HUES6 (cell line): ENCODE data around the gene SCAMP4.

Source experiments
- H3K27ac ChIP-seq: 2 replicates; pipeline ENCODE4 v1.7.0; 2013; ENCODE audit warnings: low read depth, mild to moderate bottlenecking, low read length, inconsistent platforms
- H3K27me3 ChIP-seq: 2 replicates; pipeline ENCODE4 v1.6.1; 2013; ENCODE audit warnings: low read length; ENCODE audit not compliant: control insufficient read depth, insufficient read depth
- H3K36me3 ChIP-seq: 2 replicates; pipeline ENCODE4 v1.6.1; 2013; ENCODE audit warnings: low read length; ENCODE audit not compliant: control insufficient read depth, insufficient read depth
- H3K4me1 ChIP-seq: 2 replicates; pipeline ENCODE4 v1.6.1; 2013; ENCODE audit warnings: low read length; ENCODE audit not compliant: control insufficient read depth, insufficient read depth
- H3K4me3 ChIP-seq: 2 replicates; pipeline ENCODE4 v1.5.1; 2013; ENCODE audit warnings: low read depth, low read length
- H3K9ac ChIP-seq: one replicate; pipeline ENCODE4 v1.6.1; 2013; ENCODE audit warnings: mild to moderate bottlenecking, low read length
- H3K9me3 ChIP-seq: 2 replicates; pipeline ENCODE4 v1.6.1; 2013; ENCODE audit warnings: low read depth, low read length; ENCODE audit not compliant: control insufficient read depth, insufficient read depth

SCAMP4 gene

DNA sequence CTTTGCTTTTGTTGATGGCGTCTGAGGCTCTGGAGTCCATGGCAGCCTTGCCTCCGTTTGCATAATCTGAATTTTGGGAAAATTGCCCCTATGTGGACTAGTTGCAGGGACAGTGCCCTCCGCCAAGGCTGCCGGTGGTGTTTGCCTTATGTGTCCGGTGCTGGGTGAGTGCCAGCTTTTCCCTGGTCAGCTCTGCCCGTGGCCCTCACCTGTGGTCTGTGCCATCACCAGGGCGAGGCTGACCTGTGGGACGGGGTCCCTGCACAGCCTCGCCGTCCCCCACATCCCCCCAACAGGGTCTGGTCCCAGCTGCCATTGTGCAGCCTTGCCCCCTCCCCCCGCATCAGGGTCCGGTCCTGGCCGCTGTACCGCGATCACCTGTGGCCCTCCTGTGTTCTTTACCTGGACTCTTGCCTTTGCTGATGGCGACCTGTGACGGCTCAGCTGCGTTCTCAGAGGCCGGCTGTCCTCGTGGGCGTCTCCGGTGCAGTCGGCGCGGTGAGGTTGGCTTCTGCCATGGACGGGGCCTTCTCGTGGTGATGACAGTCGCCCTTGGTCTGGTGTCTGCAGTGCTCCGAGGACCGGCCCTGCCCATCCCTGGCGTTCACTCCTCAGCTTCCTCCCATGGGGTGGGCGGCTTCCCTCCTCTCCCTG lies 48.4 kb downstream of the SCAMP4 start:
- no peak overlapping the region for H3K9ac ChIP-seq

DNA sequence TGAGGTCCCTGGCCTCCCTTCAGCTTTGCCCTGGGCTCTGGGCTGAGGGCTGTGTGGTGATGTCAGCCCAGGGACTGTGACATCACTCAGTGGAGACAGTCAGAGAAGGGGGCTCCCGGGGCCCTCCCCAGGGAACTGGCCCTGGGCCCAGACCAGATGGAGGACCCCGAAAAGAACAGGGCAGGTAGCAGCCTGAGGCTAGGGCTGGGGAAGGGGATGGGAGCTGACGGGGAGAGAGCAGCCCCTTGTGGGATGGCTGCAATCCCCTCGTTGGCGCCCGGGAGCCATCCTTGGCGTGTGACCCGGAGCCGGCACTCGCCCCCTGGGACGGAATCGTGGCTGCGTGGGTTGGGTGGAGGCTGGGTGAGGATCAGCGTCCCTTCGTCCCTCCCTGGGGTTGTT lies 49.3 kb downstream of the SCAMP4 start:
- Histone ChIP-seq H3K27me3 (no peaks in the 10 kb centered on the region), H3K9me3 (no peaks in the 10 kb centered on the region), H3K4me1 (0 out of 2 replicates have a peak, but pooled peaks cover 3% of the 10 kb centered on the region)

More for the DNA sequence above, 48.4 kb downstream of the SCAMP4 start:
- H3K36me3 ChIP-seq: peaks cover 24% of the 10 kb centered on the region
- no peak overlapping the region for H3K27ac ChIP-seq
- H3K4me3 ChIP-seq: no peak overlapping the region
- 0 out of 2 replicates have a peak, but pooled peaks cover 3% of the 10 kb centered on the region for H3K4me1 ChIP-seq
- H3K27me3 ChIP-seq: no peaks in the 10 kb centered on the region
- no peaks in the 10 kb centered on the region for H3K9me3 ChIP-seq

DNA sequence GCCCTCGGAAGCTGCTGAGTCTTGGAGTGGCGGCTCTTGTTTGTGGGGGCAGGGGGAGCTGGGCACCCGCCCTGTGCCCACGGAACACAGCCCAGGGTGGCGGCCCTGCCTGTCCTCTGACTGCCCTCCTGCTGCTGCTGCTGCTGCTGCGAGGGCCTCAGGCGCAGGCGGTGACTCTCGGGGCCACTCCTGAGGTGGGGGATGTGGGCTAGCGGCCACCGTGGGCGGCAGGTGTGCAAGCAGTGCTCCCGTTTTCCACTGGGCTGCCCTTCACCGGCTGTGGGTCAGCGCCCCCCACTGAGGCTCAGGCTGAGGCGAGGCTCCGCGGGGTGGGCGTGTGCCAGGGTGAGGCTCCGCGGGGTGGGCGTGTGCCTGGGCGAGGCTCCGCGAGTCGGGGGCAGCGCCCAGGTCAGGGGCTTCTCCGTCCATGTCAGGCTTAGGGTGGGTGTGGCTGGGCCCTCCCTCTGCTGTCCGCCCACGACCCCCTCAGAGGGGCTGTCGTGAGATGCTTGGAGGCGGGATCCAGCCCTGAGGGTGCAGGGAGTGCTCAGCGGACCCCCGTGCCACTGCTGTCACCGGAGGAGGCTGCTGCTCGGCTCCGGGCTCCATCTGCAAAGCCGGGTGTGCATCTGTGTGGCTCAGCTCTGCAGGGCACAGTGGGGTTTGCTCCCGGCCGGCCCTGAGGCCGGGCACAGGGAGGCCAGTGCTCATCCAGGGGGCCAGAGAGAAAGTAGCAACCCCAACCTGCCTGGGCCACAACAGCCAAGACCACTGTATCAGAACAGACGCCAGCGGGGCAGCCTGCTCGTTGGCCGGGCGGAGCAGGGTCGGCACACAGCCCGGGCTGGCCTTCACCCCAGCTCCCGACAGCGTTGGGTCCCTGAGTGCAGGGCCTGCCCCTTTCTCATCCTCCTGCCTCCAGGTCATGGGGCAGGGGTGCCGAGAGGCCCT lies 50.2 kb downstream of the SCAMP4 start:
- H3K36me3 ChIP-seq: peaks cover 14% of the 10 kb centered on the region
- no peak overlapping the region for H3K4me3 ChIP-seq
- H3K9me3 ChIP-seq: no peaks in the 10 kb centered on the region
- no peak overlapping the region for H3K9ac ChIP-seq
- H3K27ac ChIP-seq: peak overlapping the region; percentile 19; the same call in 1 of the 2 replicates
- H3K27me3 ChIP-seq: no peaks in the 10 kb centered on the region
- H3K4me1 ChIP-seq: 0 out of 2 replicates have a peak, but pooled peaks cover 3% of the 10 kb centered on the region

More for the DNA sequence above, 49.3 kb downstream of the SCAMP4 start:
- H3K27ac ChIP-seq: peak overlapping the region; percentile 19; the same call in 1 of the 2 replicates
- H3K4me3 ChIP-seq: no peak overlapping the region
- no peak overlapping the region for H3K9ac ChIP-seq
- H3K36me3 ChIP-seq: peaks cover 18% of the 10 kb centered on the region

DNA sequence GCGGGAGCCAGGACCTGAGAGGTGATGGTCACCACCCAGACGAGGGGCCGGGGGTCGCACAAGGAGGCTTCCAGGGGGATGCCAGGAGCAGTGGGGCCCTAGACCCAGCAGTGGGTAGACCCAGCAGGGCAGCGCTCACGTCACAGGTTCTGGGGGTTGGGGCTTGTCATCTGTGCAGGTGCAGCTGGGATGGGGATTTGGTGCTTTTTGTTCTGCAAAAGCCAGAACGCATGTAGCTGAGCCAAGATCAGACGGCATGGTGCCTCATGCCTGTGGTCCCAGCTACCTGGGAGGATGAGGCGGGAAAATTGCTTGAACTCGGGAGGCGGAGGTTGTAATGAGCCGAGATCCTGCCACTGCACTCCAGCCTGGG lies 50.9 kb downstream of the SCAMP4 start:
- 0 out of 2 replicates have a peak, but pooled peaks cover 3% of the 10 kb centered on the region for H3K4me1 ChIP-seq
- H3K27ac ChIP-seq: no peak overlapping the region
- no peak overlapping the region for H3K4me3 ChIP-seq
- no peaks in the 10 kb centered on the region for H3K27me3 ChIP-seq
- H3K9me3 ChIP-seq: no peaks in the 10 kb centered on the region
- peaks cover 14% of the 10 kb centered on the region for H3K36me3 ChIP-seq
- H3K9ac ChIP-seq: no peak overlapping the region

DNA sequence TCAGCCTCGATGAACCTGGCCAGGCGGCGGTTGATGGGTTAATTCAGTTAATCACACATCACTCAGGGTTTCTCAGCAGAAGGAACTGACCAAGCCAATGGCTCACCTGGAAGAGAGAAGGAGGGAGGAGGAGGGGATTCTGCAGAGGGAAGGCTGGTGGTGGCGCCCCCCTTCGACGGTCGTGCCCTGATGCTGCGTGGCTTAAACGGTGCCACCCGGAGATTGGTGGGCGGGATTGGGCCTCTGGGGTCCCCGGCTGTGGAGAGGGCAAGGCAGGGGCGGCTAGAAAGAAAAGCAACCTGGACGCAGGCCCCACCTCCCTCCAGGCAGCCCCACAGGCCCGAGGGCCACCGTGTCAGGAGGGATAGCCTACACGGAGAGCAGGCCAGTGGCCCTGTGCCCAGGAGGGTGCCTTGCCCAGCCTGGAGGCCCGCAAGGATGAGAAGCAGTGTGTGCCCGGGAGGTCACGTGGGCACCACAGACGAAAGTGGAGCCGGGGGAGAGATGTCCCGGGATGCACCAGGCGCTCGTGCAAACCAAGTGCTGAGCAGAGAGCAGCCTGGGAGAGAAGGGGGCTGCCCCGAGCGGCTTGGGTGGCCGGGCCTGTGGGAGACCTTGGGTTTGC lies 51.8 kb downstream of the SCAMP4 start:
- Histone ChIP-seq H3K27me3 (no peaks in the 10 kb centered on the region), H3K36me3 (peaks cover 16% of the 10 kb centered on the region), H3K9me3 (no peaks in the 10 kb centered on the region), H3K4me3 (no peak overlapping the region), H3K9ac (no peak overlapping the region), H3K4me1 (0 out of 2 replicates have a peak, but pooled peaks cover 3% of the 10 kb centered on the region), H3K27ac (no peak overlapping the region)

DNA sequence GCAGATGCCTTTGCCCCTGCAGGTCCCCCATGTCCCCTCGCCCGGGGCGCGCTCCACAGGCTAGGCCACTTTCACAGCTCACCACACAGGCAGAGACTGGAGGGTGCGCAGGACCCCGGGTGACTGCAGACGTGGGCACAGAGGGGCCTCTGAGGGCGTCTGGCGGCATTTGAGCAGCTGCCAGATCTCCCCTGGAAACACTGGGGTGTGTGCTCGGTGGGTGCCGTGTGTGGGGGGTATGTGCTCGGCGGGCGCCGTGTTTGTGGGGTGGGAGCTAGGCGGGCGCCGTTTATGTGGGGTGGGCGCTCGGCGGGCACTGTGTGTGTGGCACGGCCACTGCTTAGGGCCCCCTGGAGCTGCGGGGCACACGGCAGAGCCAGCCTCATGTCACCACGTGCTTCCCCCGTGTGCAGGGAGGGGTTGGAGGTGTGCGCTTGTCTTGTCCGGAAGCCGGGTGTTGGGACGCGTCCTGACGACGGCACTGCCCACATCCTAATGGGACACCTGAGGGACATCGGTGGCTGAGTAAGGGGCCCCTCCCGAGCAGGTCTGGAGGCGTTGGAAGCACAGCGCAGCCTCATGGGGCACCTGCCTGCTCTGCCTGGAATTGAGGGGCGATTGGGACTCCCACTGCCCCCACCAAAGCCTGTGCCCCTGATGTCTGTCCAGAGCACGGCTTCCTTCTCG lies 52.5 kb downstream of the SCAMP4 start:
- Histone ChIP-seq H3K36me3 (peaks cover 15% of the 10 kb centered on the region), H3K27me3 (no peaks in the 10 kb centered on the region), H3K9ac (no peak overlapping the region), H3K4me1 (0 out of 2 replicates have a peak, but pooled peaks cover 3% of the 10 kb centered on the region), H3K9me3 (no peaks in the 10 kb centered on the region), H3K27ac (no peak overlapping the region), H3K4me3 (no peak overlapping the region)

DNA sequence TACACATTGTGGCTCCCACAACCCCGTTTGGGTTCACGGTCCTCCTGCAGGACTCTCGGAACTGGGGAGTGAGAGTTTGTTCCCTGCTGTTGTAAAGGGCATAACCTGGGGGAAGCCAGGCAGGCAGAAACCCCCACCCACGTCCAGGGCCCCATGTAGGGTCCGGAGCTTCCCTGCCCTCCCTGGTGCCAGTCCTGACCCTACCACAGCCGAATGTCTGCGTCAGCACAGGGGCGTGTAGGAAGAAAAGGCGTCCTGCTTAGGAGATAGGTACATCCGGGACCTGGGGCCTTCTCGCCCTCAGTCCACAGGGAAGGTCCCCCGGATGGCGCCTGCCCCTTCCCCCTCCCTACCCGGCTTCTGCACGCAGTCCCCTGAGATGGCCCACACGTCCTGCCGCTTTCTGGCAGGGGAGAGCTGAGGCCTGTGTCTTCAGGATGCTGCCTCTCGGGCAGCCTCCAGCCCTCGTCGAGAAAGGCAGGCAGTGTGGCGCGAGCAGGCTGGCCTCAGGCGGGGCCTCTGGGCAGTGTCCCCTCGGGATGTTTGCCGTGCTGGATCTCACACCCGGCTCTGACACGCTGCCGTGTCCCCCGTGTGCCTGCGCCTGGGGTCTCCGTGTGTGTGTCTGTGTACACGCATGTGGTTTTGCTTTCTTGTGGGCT lies 54.9 kb downstream of the SCAMP4 start:
- no peak overlapping the region for H3K4me3 ChIP-seq
- H3K27me3 ChIP-seq: no peaks in the 10 kb centered on the region
- 0 out of 2 replicates have a peak, but pooled peaks cover 3% of the 10 kb centered on the region for H3K4me1 ChIP-seq
- no peak overlapping the region for H3K27ac ChIP-seq
- peaks cover 12% of the 10 kb centered on the region for H3K36me3 ChIP-seq
- no peaks in the 10 kb centered on the region for H3K9me3 ChIP-seq
- H3K9ac ChIP-seq: no peak overlapping the region

DNA sequence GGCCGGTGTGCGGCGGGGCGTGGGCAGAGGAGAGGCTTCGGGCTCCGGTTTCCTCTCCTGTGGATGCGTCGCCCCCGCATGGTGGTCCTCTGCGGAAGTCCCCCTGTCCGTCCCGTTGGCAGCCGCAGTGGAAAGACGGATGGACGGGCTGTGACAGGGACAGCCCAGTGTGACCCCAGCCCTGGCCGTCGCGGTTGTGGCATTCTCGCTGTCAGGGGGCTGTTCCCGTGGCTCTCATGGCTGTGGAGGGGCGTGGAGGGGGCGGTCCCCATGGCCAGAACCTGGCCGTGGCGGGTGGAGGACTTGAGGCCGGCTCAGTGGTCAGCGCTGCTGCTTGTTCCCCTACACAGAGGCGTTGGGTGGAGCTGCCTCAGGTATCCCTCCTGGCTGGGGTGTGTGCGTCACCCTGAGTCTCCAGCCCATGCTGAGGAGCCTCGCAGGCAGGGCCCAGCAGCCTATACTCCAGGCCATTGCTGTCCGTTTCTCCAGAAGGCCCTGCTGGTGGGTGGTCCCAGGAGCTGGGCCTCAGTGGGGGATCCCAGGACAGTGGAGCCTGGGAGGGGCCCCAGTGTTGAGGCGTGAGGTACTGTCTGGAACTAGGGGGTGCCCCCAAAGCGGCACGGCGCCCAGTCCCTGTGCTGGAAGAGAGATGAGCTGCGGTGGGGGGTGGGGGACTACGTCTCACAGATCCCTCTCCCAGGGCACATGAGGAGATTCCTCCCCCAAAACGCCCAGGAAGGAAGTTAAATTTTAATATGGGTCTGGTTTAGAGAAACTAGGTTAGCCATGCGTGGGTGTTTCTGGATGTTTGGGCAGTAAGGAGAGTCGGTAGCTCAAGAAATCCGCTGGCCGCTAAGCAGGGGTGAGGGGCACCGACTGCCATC lies 56.0 kb downstream of the SCAMP4 start:
- Histone ChIP-seq H3K36me3 (peaks cover 16% of the 10 kb centered on the region), H3K4me3 (no peak overlapping the region), H3K4me1 (0 out of 2 replicates have a peak, but pooled peaks cover 3% of the 10 kb centered on the region), H3K27ac (no peak overlapping the region), H3K9ac (no peak overlapping the region), H3K9me3 (no peaks in the 10 kb centered on the region), H3K27me3 (no peaks in the 10 kb centered on the region)

DNA sequence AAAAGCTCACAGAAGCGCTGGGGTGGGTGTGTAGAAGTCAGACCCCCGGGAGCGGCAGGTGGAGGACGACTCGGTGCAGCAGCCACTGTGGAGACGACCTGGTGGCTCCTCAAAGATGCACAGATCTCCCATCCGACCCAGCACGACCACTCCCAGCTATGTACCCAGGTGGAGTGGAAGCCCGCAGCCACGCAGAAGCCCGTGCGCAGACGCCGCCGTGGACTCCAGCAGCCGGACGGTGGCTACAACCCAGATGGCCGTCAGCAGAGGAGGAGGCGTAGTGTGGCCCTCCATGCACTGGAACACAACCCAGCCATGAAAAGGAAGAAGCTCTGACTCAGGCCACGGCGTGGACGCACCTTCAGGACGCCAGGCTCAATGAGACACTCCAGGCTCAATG lies 57.5 kb downstream of the SCAMP4 start:
- Histone ChIP-seq H3K36me3 (peaks cover 20% of the 10 kb centered on the region), H3K9me3 (no peaks in the 10 kb centered on the region), H3K9ac (no peak overlapping the region), H3K4me1 (no peaks in the 10 kb centered on the region), H3K4me3 (no peak overlapping the region), H3K27ac (no peak overlapping the region), H3K27me3 (no peaks in the 10 kb centered on the region)
